HG03442 (cell line): ENCODE results near the gene CLEC4M.
"Not testable (repeated sequence)": the region's sequence is repeated elsewhere in the genome, so short reads cannot be mapped to it uniquely, and the experiment has no call there.

Experiments
- ATAC-seq: cut with Tn5 transposase; IDR thresholded peaks from one replicate; pipeline ENCODE4 v1.9.1; 2021; ENCODE audit warnings: mild to moderate bottlenecking, moderate library complexity; ENCODE audit not compliant: unreplicated experiment

The CLEC4M gene

GRCh38 chr19:7806234-7806633 lies 43.2 kb downstream of the CLEC4M start:
- no peak for ATAC-seq

- no peak for ATAC-seq
Measured at GRCh38 chr19:7806876-7807275, 43.8 kb downstream of the CLEC4M start.

- ATAC-seq, result no peak
Measured at GRCh38 chr19:7808108-7808507, 45.1 kb downstream of the CLEC4M start.

DNA sequence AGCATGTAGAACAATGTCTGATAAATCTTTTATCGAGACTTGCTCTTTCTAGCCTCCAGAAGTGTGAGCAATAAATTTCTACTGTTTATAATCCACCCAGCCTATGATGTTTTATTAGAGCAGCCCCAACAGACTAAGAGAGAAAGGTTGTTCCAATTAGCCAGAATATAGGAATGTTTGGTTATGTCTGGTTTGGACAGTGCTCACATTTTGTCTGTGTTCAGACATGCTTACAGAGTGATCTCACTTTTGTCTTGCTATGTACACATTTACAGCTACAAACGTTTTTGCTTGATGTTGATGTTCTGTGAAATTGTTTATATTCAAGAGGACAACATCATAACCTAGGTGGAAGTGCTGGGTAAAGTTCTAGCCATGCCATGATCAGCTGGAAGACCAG lies 48.9 kb downstream of the CLEC4M start:
- ATAC-seq, result no peak

GRCh38 chr19:7815325-7815724 lies 52.3 kb downstream of the CLEC4M start:
- ATAC-seq, result no peak

DNA sequence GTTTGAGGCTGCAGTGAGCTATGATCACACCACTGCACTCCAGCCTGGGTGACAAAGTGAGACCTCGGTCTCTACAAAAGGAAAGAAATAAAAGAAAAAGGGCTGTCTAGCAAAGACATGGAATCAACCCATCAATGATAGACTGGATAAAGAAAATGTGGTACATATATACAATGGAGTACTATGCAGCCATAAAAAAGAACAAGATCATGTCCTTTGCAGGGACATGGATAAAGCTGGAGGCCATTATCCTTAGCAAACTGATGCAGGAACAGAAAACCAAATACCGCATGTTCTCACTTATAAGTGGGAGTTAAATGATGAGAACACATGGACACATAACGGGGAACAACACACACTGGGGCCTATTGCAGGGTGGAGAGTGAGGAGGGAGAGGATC lies 53.0 kb downstream of the CLEC4M start:
- ATAC-seq, result not testable (repeated sequence)

DNA sequence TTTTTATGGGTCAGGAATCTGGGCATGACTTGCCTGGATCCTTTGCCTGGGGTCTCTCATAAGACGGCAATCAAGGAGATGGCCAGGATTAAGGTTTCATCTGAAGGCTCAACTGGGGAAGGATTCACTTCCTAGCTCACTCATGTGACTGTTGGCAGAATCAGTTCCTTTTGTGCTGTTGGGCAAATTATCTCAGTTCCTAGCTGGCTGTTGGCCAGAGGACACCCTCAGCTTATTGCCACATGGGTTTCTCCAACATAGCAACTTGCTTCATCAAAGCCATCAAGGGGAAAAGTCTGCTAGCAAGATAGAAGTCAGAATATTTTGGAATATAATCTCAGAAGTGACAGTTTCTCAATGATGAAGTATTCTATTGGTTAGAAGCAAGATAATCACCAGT lies 54.8 kb downstream of the CLEC4M start:
- ATAC-seq, result no peak

- ATAC-seq, result no peak
Measured at GRCh38 chr19:7818806-7819205, 55.8 kb downstream of the CLEC4M start.
